Suprapubic skin (tissue), 4 donors: ENCODE results near the gene PACS2. TPM values are rescaled to one million over a fixed set of nuclear protein-coding genes. Genes with fewer than 3 reads are reported as not detected.
"Not testable (repeated sequence)": the region's sequence is repeated elsewhere in the genome, so short reads cannot be mapped to it uniquely, and the experiment has no call there.

Experiments
- DNase-seq, 2 donors: peaks; one replicate each; pipeline ENCODE4 v3.0.0-alpha.2; 2019; ENCODE audit warnings: low spot score in 2 of 2
- H3K27ac ChIP-seq: fragments of 200-600 bp; sonication (generic); one replicate; pipeline ENCODE4 v1.5.1; 2019
- H3K27me3 ChIP-seq: fragments of 200-600 bp; sonication (generic); one replicate; pipeline ENCODE4 v1.5.1; 2019
- H3K36me3 ChIP-seq: fragments of 200-600 bp; sonication (generic); one replicate; pipeline ENCODE4 v1.5.1; 2019
- H3K4me1 ChIP-seq: fragments of 200-600 bp; sonication (generic); one replicate; pipeline ENCODE4 v1.5.1; 2019
- H3K4me3 ChIP-seq: fragments of 200-600 bp; sonication (generic); one replicate; pipeline ENCODE4 v1.5.1; 2019; ENCODE audit warnings: mild to moderate bottlenecking
- H3K9me3 ChIP-seq: fragments of 200-600 bp; sonication (generic); one replicate; pipeline ENCODE4 v1.5.1; 2019
- CTCF ChIP-seq, 2 donors: fragments of 200-600 bp in 1 of 2; fragments of 450-650 bp in 1 of 2; sonication (generic) in 1 of 2; IDR thresholded peaks; one replicate each; pipeline ENCODE4 v1.5.1; 2016 to 2019; ENCODE audit warnings: antibody characterized with exemption in 2 of 2, mild to moderate bottlenecking in 1 of 2, moderate library complexity in 1 of 2
- EP300 ChIP-seq: sonication (generic); formaldehyde crosslinking; IDR thresholded peaks from one replicate; pipeline ENCODE4 v1.6.1; 2017; ENCODE audit warnings: antibody characterized with exemption
- POLR2A ChIP-seq, 2 donors: fragments of 450-650 bp; IDR thresholded peaks; one replicate each; pipeline ENCODE4 v1.6.1; 2017; ENCODE audit warnings: antibody characterized with exemption in 2 of 2, mild to moderate bottlenecking in 2 of 2, moderate library complexity in 2 of 2
- POLR2AphosphoS5 ChIP-seq, 3 donors: sonication (generic); formaldehyde crosslinking; IDR thresholded peaks; one replicate each; pipeline ENCODE4 v1.6.1; 2017; ENCODE audit warnings: antibody characterized with exemption in 3 of 3
- WGBS: methylation state at CpG from one replicate; pipeline ENCODE4 v1.1.5; 2018; 5-methylcytosine and 5-hydroxymethylcytosine counted together
- total RNA-seq, 4 donors: library from RNA; depleted of rRNA; stranded (reverse); fragments of >200 nt; gene quantifications; one replicate each; pipeline ENCODE4 v1.1.0, GENCODE V29; 2016

The PACS2 gene
- total RNA-seq, 4 donors from 2014 or later: 41.9 to 100 (median 66.6) TPM

GRCh38 chr14:105271224-105271890 lies 43.2 kb upstream of the PACS2 start:
- no peak for TF ChIP-seq POLR2A (IDR thresholded peaks at IDR 0.05)
- TF ChIP-seq EP300: no peak
- no peak for TF ChIP-seq POLR2AphosphoS5 (IDR thresholded peaks at IDR 0.05)
- TF ChIP-seq CTCF (IDR thresholded peaks at IDR 0.05): no peak
- H3K36me3 ChIP-seq: peaks cover 27% of the 10 kb centered on the region
- H3K4me3 ChIP-seq: no peak overlapping the region
- H3K27ac ChIP-seq: no peak overlapping the region
- no peaks in the 10 kb centered on the region for H3K27me3 ChIP-seq
- DNase-seq: no peak
- H3K9me3 ChIP-seq: no peaks in the 10 kb centered on the region
- H3K4me1 ChIP-seq: peaks cover 19% of the 10 kb centered on the region
- 91% methylated on average over 15 of the region's 22 CpGs for WGBS

- Histone ChIP-seq H3K36me3 (peaks cover 20% of the 10 kb centered on the region), H3K9me3 (no peaks in the 10 kb centered on the region), H3K27me3 (no peaks in the 10 kb centered on the region), H3K27ac (peak overlapping the region; percentile 60), H3K4me1 (peaks cover 20% of the 10 kb centered on the region), H3K4me3 (no peak overlapping the region)
- TF ChIP-seq CTCF (IDR thresholded peaks at IDR 0.05): no peak
- no peak for TF ChIP-seq EP300
- TF ChIP-seq POLR2A (IDR thresholded peaks at IDR 0.05): no peak
- no peak for DNase-seq
- 85% methylated on average over 10 of the region's 15 CpGs for WGBS
Measured at GRCh38 chr14:105272623-105273022, 41.9 kb upstream of the PACS2 start.

- Histone ChIP-seq H3K9me3 (no peaks in the 10 kb centered on the region), H3K27ac (peak overlapping the region; percentile 60), H3K4me1 (peaks cover 25% of the 10 kb centered on the region), H3K27me3 (no peaks in the 10 kb centered on the region), H3K4me3 (no peak overlapping the region), H3K36me3 (peaks cover 16% of the 10 kb centered on the region)
- no peak for DNase-seq
- no peak for TF ChIP-seq POLR2A (IDR thresholded peaks at IDR 0.05)
- TF ChIP-seq CTCF (IDR thresholded peaks at IDR 0.05): no peak
- TF ChIP-seq EP300: no peak
- TF ChIP-seq POLR2AphosphoS5 (IDR thresholded peaks at IDR 0.05): no peak
- WGBS: 51% methylated on average over 7 of the region's 12 CpGs
Measured at GRCh38 chr14:105273062-105273461, 41.5 kb upstream of the PACS2 start.

GRCh38 chr14:105274637-105275036 lies 39.9 kb upstream of the PACS2 start:
- Histone ChIP-seq H3K9me3 (no peaks in the 10 kb centered on the region), H3K27me3 (no peaks in the 10 kb centered on the region), H3K36me3 (peaks cover 1% of the 10 kb centered on the region), H3K27ac (no peak overlapping the region), H3K4me1 (peaks cover 25% of the 10 kb centered on the region), H3K4me3 (no peak overlapping the region)
- TF ChIP-seq POLR2A (IDR thresholded peaks at IDR 0.05) (no peak), CTCF (IDR thresholded peaks at IDR 0.05) (no peak), EP300 (no peak), POLR2AphosphoS5 (IDR thresholded peaks at IDR 0.05) (no peak)
- no peak for DNase-seq
- WGBS: 75% methylated on average over 3 of the region's 6 CpGs

- Histone ChIP-seq H3K27me3 (no peaks in the 10 kb centered on the region), H3K4me1 (peaks cover 25% of the 10 kb centered on the region), H3K4me3 (no peak overlapping the region), H3K27ac (no peak overlapping the region), H3K9me3 (no peaks in the 10 kb centered on the region), H3K36me3 (peaks cover 3% of the 10 kb centered on the region)
- TF ChIP-seq POLR2A (IDR thresholded peaks at IDR 0.05) (no peak), CTCF (IDR thresholded peaks at IDR 0.05) (no peak), EP300 (no peak), POLR2AphosphoS5 (IDR thresholded peaks at IDR 0.05) (no peak)
- DNase-seq: no peak
- WGBS: 52% methylated on average over 5 of the region's 16 CpGs
Measured at GRCh38 chr14:105275267-105275946, 39.1 kb upstream of the PACS2 start.

GRCh38 chr14:105277448-105277847 lies 37.1 kb upstream of the PACS2 start:
- H3K4me1 ChIP-seq: peaks cover 24% of the 10 kb centered on the region
- not testable (repeated sequence) for H3K4me3 ChIP-seq, H3K27me3 ChIP-seq, H3K36me3 ChIP-seq, H3K27ac ChIP-seq, DNase-seq, H3K9me3 ChIP-seq
- 86% methylated on average over 3 of the region's 4 CpGs for WGBS
